AG09309 (cell line): ENCODE results near the gene QSOX2.

ENCODE experiments used
- DNase-seq: peaks from one replicate; pipeline ENCODE4 v3.0.0-alpha.2; 2010; ENCODE audit warnings: low read depth
- H3K4me3 ChIP-seq: 2 replicates; pipeline ENCODE4 v1.5.1; 2011; ENCODE audit warnings: mild to moderate bottlenecking, low read depth, low read length, moderate library complexity; ENCODE audit not compliant: control insufficient read depth
- TF ChIP-seq, protein P1 (sequence below): IDR thresholded peaks from 2 replicates; pipeline ENCODE4 v1.5.1; 2011; ENCODE audit warnings: mild to moderate bottlenecking, low read depth, low read length, inconsistent platforms; ENCODE audit not compliant: insufficient read depth, control insufficient read depth; ENCODE audit errors: missing control alignments

Gene QSOX2

DNA sequence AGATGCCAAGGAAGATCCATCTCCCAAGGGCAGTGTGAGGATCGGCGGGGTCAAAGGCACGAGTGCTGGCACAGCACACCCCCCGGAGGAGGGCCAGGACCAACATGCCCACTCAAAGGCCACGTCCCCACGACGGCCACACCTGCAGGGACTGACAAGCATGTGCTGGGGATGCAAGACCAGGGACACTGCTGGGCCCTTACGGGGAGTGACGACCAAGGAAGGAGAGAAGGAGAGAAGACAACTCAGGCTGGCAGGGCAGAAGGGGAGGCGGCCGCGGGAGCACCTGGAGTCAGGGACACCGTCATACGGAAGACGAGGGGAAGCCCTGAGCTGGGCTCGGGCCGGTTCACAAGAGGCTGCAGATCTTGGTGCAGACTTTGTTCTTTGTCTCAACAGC lies 10.4 kb downstream of the QSOX2 start:
- TF ChIP-seq, protein P1, sequence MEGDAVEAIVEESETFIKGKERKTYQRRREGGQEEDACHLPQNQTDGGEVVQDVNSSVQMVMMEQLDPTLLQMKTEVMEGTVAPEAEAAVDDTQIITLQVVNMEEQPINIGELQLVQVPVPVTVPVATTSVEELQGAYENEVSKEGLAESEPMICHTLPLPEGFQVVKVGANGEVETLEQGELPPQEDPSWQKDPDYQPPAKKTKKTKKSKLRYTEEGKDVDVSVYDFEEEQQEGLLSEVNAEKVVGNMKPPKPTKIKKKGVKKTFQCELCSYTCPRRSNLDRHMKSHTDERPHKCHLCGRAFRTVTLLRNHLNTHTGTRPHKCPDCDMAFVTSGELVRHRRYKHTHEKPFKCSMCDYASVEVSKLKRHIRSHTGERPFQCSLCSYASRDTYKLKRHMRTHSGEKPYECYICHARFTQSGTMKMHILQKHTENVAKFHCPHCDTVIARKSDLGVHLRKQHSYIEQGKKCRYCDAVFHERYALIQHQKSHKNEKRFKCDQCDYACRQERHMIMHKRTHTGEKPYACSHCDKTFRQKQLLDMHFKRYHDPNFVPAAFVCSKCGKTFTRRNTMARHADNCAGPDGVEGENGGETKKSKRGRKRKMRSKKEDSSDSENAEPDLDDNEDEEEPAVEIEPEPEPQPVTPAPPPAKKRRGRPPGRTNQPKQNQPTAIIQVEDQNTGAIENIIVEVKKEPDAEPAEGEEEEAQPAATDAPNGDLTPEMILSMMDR: no peak
- DNase-seq: no peak
- H3K4me3 ChIP-seq: no peak overlapping the region

DNA sequence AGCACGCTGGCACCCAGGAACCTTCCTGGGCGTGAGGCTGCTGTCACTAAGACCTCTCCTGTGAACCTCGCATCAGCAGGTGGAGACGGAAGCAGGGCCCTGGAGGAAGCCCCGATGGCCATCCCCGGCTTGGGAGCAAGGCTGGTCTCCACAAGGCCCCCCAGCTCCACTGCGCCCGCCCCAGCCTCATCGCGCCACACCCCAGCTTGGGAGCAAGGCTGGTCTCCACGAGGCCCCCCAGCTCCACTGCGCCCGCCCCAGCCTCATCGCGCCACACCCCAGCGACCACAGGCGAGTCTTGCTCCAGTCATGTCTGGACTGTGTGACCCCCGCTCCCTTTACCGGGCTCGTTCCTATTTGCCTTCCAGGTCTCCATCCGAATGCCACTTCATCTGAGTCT lies 11.0 kb downstream of the QSOX2 start:
- DNase-seq: no peak
- no peak overlapping the region for H3K4me3 ChIP-seq
- TF ChIP-seq, protein P1: no peak

DNA sequence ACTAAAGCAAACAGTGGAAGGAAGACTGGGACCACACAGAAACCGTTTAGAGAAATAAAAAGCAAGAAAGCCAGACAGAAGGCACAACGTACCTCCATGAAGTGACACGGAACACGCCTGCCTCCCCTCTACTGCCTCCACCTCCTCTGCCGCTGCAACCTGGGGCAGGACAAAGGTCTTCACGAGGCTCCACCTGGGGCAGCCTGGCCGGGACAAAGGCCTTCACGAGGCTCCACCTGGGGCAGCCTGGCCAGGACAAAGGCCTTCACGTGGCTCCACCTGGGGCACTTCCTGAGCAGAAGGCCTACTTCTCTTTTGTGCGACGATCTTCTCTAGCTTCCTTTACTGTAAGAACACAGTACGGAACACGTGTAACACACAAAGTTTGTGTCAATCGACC lies 11.7 kb downstream of the QSOX2 start:
- TF ChIP-seq, protein P1: no peak
- no peak overlapping the region for H3K4me3 ChIP-seq
- no peak for DNase-seq

DNA sequence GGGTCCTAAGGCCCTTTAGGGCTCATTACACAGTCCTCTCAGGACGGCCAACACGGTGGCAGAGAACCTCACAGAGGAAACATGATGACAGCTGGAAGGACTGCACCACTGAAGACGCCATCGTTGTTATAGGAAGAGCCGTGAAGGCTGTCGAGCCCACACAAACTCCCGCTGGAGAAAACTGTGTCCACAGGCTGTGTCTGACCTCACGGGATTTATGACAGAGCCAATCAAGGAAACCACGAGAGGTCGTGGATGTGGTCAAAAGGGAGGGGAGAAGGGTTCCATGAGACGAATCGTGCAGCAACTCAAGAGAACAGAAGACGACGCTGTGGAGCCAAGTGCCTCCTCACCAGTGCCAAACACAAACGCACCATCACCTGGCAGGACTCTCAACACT lies 12.2 kb downstream of the QSOX2 start:
- TF ChIP-seq, protein P1: no peak
- H3K4me3 ChIP-seq: no peak overlapping the region

DNA sequence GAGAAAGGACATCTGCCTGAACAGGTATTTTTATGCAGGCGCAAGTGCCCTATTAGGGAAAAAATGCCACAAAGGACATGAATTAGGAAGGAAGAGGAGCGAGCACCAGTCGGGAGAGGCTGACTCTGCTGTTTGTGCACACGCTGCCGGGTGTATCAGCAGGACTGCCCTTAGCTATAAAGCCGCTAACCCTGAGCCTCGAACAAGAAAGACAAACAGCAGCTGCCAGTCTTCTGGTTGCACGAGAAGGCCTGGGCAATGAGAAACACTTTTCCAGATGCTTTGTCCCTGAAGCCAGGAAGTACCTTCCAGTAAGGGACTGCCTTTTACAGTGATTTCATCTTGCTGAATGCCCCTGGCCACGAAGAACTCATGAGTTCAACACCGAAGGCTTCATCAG lies 12.6 kb downstream of the QSOX2 start:
- TF ChIP-seq, protein P1: no peak
- DNase-seq: no peak
- H3K4me3 ChIP-seq: no peak overlapping the region

More for the DNA sequence above, 12.2 kb downstream of the QSOX2 start:
- no peak for DNase-seq

DNA sequence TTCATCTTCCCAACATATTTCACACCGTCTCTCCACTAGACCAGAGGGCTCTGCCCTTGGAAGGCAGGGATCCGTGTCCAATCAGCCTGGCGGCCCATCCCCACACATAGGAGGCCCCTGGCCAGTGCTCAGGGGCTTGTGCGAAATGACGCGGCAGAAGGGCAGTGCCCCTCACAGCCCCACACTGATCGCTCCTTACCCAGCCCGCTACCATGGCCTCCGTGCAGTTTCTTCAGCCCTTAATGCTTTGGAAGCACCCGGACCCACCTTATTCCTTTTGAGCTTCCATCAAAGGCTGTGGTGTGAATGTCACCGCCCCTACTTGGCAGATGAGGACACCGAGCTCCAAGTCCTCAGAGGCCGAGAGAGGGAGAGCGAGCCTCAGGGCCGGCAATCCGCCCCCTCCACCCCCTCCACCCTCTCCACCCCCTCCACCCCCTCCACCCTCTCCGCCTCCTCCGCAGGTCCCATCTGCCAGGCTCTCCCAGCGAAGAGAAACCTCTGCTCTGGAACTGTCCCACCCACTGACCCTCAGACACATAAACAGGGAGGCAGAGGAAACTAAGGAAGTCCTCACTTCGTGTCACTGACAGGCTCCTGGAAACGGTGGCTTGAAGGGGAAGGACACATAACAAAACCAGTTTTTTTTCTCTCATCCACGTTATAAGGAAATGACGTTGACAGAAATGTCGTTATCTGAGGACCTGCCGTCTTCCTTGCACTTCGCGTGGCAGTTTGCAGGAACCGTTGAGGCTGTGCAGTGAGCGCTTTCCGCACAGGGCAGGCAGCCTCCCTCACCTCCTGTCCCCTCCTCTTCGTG lies 13.9 kb downstream of the QSOX2 start:
- TF ChIP-seq, protein P1: no peak
- H3K4me3 ChIP-seq: no peak overlapping the region
- DNase-seq: no peak

DNA sequence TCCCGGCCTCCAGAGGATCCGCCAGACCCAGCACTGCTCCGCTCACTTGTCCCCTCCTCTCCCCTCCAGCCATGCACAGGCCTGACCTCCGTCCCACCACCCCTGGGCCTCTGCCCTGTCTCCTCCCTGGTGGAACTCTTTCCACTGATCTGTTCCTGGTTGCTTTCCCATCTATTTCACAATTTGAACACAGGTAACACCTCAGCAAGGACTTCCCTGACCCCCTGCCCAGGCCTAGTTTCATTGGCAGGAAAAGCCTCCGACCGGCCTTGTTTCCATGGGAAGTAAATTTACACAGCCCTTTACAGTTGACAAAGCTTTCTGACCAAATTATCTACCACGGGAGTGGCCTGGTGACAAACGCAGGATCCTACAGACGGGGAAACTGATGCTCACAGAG lies 14.8 kb downstream of the QSOX2 start:
- H3K4me3 ChIP-seq: no peak overlapping the region
- DNase-seq: no peak
- TF ChIP-seq, protein P1: no peak
